Smooth muscle cell (in vitro differentiated cells): ENCODE results near the gene SNORC. TPM values are rescaled to one million over a fixed set of nuclear protein-coding genes. Genes with fewer than 3 reads are reported as not detected.

Experiments used
- DNase-seq: peaks from one replicate; lab custom pipeline; 2025; ENCODE audit not compliant: unreplicated experiment; lab: John Stamatoyannopoulos, UW
- H2AFZ ChIP-seq: fragments of 200-600 bp; sonication (generic); 2 replicates; pipeline ENCODE4 v1.6.0; 2016; ENCODE audit warnings: antibody characterized with exemption, low read depth, mild to moderate bottlenecking
- H3F3A ChIP-seq: fragments of 200-600 bp; sonication (generic); 2 replicates; pipeline ENCODE4 v1.6.0; 2017; ENCODE audit warnings: antibody characterized with exemption, low read depth
- H3K27ac ChIP-seq: fragments of 200-600 bp; sonication (generic); 2 replicates; pipeline ENCODE4 v1.5.1; 2016; ENCODE audit warnings: low read depth, mild to moderate bottlenecking
- H3K27me3 ChIP-seq: fragments of 200-600 bp; sonication (generic); 2 replicates; pipeline ENCODE4 v1.6.1; 2016; ENCODE audit warnings: low read depth, mild to moderate bottlenecking
- H3K36me3 ChIP-seq: fragments of 200-600 bp; sonication (generic); 2 replicates; pipeline ENCODE4 v1.5.1; 2016; ENCODE audit warnings: low read depth
- H3K4me1 ChIP-seq: fragments of 200-600 bp; sonication (generic); 2 replicates; pipeline ENCODE4 v1.5.1; 2016; ENCODE audit warnings: low read depth
- H3K4me2 ChIP-seq: fragments of 200-600 bp; sonication (generic); 2 replicates; pipeline ENCODE4 v1.6.0; 2016; ENCODE audit warnings: mild to moderate bottlenecking
- H3K4me3 ChIP-seq: fragments of 200-600 bp; sonication (generic); 2 replicates; pipeline ENCODE4 v1.5.1; 2016; ENCODE audit warnings: mild to moderate bottlenecking
- H3K79me2 ChIP-seq: fragments of 200-600 bp; sonication (generic); 2 replicates; pipeline ENCODE4 v1.6.0; 2016; ENCODE audit warnings: low read depth, mild to moderate bottlenecking
- H3K9ac ChIP-seq: fragments of 200-600 bp; sonication (generic); 2 replicates; pipeline ENCODE4 v1.6.0; 2016; ENCODE audit warnings: low read depth
- H3K9me3 ChIP-seq: fragments of 200-600 bp; sonication (generic); replicated peaks from 2 replicates; pipeline ENCODE4 v1.5.1; 2016; ENCODE audit warnings: low read depth
- H4K20me1 ChIP-seq: fragments of 200-600 bp; sonication (generic); 2 replicates; pipeline ENCODE4 v1.6.0; 2016; ENCODE audit warnings: low read depth
- WGBS: methylation state at CpG from one replicate; pipeline ENCODE4 v1.1.7; 2016; ENCODE audit warnings: low lambda C conversion rate; 5-methylcytosine and 5-hydroxymethylcytosine counted together
- polyA plus RNA-seq: library from polyadenylated mRNA; unstranded; fragments of >200 nt; fragmentation: Nextera tagmentation; extraction: Ambion mirVana; gene quantifications from 2 replicates; pipeline ENCODE4 v1.2.1, GENCODE V29; 2016
- total RNA-seq: library from RNA; depleted of rRNA; stranded (reverse); fragments of >200 nt; gene quantifications from 2 replicates; pipeline ENCODE4 v1.2.3, GENCODE V29; 2014
- TF ChIP-seq, protein P1 (sequence below): fragments of 200-600 bp; sonication (generic); IDR thresholded peaks from 2 replicates; pipeline ENCODE4 v1.5.1; 2017; ENCODE audit warnings: borderline replicate concordance, mild to moderate bottlenecking, antibody characterized with exemption; ENCODE audit not compliant: insufficient read depth, poor library complexity, severe bottlenecking

SNORC gene
- total and polyA plus RNA-seq, 2 experiments from 2014 or later: 0.18 to 0.78 TPM

DNA sequence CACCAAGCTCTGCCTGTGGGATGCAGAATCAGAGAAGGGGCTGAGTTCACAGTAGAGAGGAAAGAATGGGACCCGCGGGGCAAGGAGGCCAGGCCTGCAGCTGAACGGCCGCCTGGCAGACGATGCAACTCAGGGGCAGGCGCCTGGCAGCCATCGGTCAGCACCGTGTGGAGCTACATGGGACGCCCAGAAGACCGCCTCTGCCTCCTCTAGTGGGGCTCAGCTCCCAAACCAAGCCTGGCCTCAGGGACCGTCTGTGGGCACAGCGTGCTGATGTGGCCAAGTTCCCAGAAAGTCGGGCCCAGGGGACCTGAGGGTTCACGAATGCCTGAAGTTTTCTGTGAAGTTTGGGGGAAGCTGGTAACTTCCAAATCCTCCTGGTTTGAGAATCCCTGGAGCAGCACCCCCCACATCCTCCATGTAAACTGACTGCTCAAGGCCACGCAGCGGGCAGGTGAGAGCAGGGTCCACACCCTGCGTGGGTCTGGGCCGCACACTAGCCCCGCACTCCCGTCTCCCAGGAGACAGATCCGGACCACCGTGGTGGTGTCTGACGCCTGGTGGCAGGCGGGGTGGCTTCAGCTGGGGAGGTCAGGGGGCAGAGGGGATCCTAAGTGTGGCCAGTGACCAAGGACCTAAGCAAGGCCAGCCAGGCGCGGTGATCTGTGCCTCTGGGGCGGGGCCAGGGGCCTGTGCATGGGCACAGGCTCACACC is 14.6 kb downstream of the SNORC start:
- DNase-seq: no peak
- H3K79me2 ChIP-seq: no peaks in the 10 kb centered on the region

DNA sequence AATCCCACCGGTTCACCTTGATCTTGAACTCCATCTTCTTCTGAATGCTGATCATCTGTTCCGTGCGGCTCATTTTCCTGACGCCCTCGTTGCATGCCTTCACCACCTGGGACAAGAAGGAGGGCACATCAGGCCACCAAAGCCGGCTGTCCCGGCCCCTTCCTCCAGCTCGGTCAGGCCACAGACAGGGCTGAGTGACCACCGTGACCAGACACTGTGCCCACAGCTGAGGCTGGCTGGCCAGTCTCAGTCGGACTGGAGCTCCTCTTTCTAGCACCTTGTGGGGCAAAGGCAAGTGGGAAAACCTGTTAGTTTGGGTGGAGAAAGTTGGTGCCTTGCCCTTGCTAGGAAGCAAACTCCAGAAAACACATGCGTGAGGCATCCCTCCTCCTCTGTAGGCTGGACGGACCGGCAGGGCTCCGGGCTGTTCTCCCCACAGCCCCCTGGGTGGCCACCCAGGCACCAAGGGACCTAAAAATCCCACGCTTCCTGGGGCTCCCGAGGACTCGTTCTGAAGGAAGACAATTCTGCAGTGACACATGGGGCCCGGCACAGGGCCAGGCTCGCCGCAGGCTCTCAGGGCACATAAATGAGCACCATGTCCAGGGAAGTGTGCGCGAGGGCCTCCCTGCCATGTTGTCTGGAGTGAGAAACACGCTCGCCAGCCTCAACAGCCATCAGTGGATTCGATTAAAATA is 15.3 kb downstream of the SNORC start:
- WGBS: 90% methylated on average over 25 of the region's 25 CpGs
- Histone ChIP-seq H3K27me3 (no peaks in the 10 kb centered on the region), H3K4me1 (no peaks in the 10 kb centered on the region), H3K9me3 (no peaks in the 10 kb centered on the region), H4K20me1 (no peaks in the 10 kb centered on the region), H3K36me3 (no peaks in the 10 kb centered on the region), H3F3A (no peaks in the 10 kb centered on the region), H3K4me3 (no peak overlapping the region), H3K9ac (no peak overlapping the region), H3K27ac (no peak overlapping the region), H2AFZ (no peak overlapping the region), H3K4me2 (no peak overlapping the region), H3K79me2 (no peaks in the 10 kb centered on the region)
- TF ChIP-seq, protein P1, sequence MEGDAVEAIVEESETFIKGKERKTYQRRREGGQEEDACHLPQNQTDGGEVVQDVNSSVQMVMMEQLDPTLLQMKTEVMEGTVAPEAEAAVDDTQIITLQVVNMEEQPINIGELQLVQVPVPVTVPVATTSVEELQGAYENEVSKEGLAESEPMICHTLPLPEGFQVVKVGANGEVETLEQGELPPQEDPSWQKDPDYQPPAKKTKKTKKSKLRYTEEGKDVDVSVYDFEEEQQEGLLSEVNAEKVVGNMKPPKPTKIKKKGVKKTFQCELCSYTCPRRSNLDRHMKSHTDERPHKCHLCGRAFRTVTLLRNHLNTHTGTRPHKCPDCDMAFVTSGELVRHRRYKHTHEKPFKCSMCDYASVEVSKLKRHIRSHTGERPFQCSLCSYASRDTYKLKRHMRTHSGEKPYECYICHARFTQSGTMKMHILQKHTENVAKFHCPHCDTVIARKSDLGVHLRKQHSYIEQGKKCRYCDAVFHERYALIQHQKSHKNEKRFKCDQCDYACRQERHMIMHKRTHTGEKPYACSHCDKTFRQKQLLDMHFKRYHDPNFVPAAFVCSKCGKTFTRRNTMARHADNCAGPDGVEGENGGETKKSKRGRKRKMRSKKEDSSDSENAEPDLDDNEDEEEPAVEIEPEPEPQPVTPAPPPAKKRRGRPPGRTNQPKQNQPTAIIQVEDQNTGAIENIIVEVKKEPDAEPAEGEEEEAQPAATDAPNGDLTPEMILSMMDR: no peak
- no peak for DNase-seq

More for the DNA sequence above, 14.6 kb downstream of the SNORC start:
- TF ChIP-seq, protein P1: no peak
- 96% methylated on average over 24 of the region's 27 CpGs for whole genome bisulfite sequencing
- Histone ChIP-seq H3K9me3 (no peaks in the 10 kb centered on the region), H3K4me3 (no peak overlapping the region), H3K27me3 (no peaks in the 10 kb centered on the region), H3K4me1 (no peaks in the 10 kb centered on the region), H3K9ac (no peak overlapping the region), H3K27ac (no peak overlapping the region), H2AFZ (no peak overlapping the region), H4K20me1 (no peaks in the 10 kb centered on the region), H3F3A (no peaks in the 10 kb centered on the region), H3K4me2 (no peak overlapping the region), H3K36me3 (no peaks in the 10 kb centered on the region)

DNA sequence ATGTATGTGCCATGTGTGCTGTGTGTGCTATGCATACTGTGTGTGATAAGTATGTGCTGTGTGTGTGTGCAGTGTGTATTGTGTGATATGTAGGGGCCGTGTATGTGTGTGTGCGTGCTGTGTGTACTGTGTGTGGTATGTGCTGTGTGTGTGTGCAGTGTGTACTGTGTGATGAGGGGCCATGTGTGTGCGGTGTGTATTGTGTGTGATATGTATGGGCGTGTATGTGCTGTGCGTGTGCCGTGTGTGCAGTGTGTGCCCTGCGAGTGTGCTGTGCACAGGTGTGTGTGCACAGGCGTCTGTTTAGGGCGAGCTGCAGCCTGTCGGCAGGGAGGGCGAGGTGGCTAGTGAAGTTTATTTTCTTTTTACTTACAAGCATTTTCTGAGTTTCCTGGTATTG is 16.1 kb downstream of the SNORC start:
- no peak for DNase-seq
- no peaks in the 10 kb centered on the region for H3K79me2 ChIP-seq
- no peaks in the 10 kb centered on the region for H3K9me3 ChIP-seq
- H3K4me1 ChIP-seq: no peaks in the 10 kb centered on the region
- H3F3A ChIP-seq: no peaks in the 10 kb centered on the region
- H3K9ac ChIP-seq: no peak overlapping the region
- H3K27ac ChIP-seq: no peak overlapping the region
- H3K36me3 ChIP-seq: no peaks in the 10 kb centered on the region
- WGBS: 99% methylated on average over 7 of the region's 11 CpGs
- TF ChIP-seq, protein P1: no peak
- H4K20me1 ChIP-seq: no peaks in the 10 kb centered on the region
- no peak overlapping the region for H2AFZ ChIP-seq
- no peak overlapping the region for H3K4me3 ChIP-seq
- no peaks in the 10 kb centered on the region for H3K27me3 ChIP-seq
- H3K4me2 ChIP-seq: no peak overlapping the region

DNA sequence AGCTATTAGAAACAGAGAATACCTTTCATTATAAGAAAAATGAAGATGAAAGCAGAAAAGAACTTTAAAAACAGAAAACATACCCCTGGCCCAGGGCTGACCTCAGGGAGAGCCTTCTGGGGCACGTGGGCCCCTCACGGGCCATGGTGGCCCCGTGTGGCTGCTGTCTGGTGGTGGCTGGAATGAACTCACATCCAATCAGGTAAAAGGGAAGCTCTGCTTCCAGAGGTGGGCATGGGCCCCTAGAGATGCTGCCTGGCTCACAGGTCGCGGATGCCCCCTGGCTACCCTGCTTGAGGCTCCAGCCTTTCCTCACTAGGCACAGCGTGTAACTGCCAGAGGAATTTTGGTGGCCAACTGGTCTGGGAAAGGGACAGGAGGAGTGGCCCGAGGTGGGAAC is 16.6 kb downstream of the SNORC start:
- Histone ChIP-seq H3K36me3 (no peaks in the 10 kb centered on the region), H3K9ac (no peak overlapping the region), H2AFZ (no peak overlapping the region), H3K27ac (no peak overlapping the region), H3K4me1 (no peaks in the 10 kb centered on the region), H3K9me3 (no peaks in the 10 kb centered on the region), H4K20me1 (no peaks in the 10 kb centered on the region), H3K27me3 (no peaks in the 10 kb centered on the region), H3K4me3 (no peak overlapping the region), H3K79me2 (no peaks in the 10 kb centered on the region), H3F3A (no peaks in the 10 kb centered on the region), H3K4me2 (no peak overlapping the region)
- no peak for DNase-seq
- TF ChIP-seq, protein P1: no peak
- WGBS: 94% methylated on average over 7 of the region's 7 CpGs
